T-helper 1 cell (primary cell): ENCODE data around the gene TBPL2.
A peak's percentile ranks its signal among the peaks of the same experiment; 100 is the strongest.
"Not testable (repeated sequence)": the region's sequence is repeated elsewhere in the genome, so short reads cannot be mapped to it uniquely, and the experiment has no call there.

Source experiments
- DNase-seq, 5 donors: peaks; one replicate each; pipeline ENCODE4 v3.0.0-alpha.2; 2012 to 2020
- total RNA-seq, 4 donors: gene quantifications; one replicate each; lab custom pipeline; 2026; lab: John Stamatoyannopoulos, UW

Gene TBPL2
- total RNA-seq = 0 to 0.12 (median 0) reads per million in 4 donors

DNA sequence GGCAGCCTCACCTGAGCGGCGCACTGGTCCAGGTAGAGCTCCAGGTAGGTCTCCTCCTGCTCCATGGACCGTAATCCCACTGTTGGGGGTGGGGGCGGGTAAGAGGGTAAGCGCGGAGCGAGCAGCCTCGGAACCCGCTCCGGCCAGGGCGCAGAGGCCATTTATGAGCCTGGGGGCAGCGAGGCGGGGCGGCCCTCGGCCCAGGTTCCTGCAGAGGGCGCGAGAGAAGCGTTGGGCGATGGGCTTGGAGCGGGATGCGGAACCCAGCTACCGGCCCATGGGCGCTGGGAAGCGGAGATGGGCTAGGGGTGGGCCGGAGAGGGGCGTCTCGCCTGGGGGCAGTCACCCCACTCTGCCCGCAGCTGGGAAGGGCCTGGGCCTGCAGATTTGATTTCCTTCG is at the start of gene TBPL2:
Gene TBPL2 (minus strand): TSS at position 232 of the 400 bp plus-strand sequence. CDS start 167 bp downstream, at position 65.
- no peak for DNase-seq

- no peak for DNase-seq
Observed at GRCh38 chr14:55488204-55488603, 47.8 kb upstream of the TBPL2 start.

- no peak for DNase-seq
Observed at GRCh38 chr14:55482936-55483605, 42.7 kb upstream of the TBPL2 start.

DNA sequence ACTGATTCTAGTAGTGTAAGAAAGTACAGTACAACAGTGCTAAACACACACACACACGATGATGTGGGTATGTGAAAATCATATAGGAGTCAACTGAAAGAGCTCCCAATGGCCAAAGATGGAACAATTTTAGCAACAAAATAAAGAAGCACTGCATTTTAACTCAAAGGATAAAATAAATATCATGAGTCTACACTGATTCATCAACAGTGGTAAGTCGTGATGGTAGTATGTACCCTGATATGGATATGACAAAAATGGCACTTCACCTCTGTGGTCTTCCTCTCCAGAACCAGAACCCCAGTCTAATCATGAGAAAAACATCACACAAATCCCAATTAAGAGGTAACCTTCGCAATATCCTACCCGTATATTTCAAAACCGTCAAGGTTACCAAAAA is 41.4 kb upstream of the TBPL2 start:
- DNase-seq = no peak

DNA sequence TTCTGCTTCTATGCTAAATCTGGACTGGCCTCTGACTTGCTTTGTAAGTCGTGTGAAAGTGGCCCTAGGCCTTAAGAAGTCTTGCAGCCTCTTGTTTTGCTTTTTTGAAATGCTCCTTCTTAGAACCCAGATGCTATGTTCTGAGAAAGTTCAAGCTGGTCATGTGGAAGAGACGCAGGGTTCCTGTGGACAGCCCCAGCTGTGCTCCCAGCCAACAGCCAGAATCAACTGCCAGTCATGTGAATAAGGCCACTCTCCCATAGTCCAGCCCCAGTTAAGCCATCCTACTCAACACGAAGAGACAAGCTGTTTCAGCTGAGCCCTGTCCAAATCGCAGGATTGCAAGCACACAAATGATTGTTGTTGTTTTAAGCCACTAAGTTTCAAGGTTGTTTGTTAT is 37.3 kb upstream of the TBPL2 start:
- no peak for DNase-seq

DNA sequence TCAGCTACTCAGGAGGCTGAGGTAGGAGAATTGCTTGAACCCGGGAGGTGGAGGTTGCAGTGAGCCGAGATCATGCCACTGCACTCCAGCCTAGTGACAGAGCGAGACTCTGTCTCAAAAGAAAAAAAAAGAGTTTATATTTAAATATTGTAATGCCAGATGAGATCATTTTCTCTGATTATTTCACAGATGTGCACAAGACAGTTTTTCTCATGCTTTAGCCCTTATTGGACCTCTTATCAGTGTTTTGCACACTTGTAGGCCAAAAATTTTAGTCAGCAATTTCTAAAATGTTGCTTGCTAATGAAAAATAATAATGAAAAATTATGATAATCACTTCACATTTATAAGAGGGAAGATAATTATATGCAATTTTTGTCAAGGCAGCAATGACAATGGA is 36.0 kb upstream of the TBPL2 start:
- not testable (repeated sequence) for DNase-seq

DNA sequence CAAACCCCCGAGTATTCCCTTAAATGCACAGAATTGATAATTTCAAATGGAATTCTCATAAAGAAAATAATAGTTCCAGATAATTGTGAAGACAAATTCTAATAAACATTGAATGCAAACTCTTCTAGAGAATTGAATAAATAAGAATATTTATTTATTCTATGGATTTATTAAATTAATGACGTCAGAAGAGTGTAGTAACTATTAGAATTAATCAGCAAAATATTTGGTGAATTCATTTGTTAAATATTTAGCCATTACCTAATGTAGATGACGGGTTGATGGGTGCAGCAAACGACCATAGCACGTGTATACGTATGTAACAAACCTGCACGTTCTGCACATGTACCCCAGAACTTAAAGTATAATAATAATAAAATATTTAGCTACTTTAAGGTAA is 33.4 kb upstream of the TBPL2 start:
- no peak for DNase-seq

DNA sequence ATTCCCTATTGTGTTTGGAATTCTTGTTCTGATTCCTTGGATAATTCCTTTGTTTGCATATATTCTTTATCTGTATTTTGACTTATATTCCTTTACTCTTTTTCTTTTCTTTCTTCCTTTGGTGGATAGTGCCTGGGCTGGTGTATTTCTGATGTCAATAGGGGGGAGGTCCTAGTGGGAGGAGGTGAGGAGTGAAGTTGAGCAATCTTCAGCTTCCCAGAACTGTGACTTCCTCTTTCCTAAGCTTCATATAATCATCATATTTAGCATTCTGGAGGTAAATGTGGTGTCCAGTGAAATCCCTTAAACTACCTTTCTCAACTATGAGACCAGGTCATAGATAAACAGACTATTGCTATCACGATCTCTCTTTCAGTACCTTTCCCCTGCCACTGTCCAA is 29.6 kb upstream of the TBPL2 start:
- no peak for DNase-seq

- no peak for DNase-seq
Observed at GRCh38 chr14:55467307-55467706, 26.9 kb upstream of the TBPL2 start.

DNA sequence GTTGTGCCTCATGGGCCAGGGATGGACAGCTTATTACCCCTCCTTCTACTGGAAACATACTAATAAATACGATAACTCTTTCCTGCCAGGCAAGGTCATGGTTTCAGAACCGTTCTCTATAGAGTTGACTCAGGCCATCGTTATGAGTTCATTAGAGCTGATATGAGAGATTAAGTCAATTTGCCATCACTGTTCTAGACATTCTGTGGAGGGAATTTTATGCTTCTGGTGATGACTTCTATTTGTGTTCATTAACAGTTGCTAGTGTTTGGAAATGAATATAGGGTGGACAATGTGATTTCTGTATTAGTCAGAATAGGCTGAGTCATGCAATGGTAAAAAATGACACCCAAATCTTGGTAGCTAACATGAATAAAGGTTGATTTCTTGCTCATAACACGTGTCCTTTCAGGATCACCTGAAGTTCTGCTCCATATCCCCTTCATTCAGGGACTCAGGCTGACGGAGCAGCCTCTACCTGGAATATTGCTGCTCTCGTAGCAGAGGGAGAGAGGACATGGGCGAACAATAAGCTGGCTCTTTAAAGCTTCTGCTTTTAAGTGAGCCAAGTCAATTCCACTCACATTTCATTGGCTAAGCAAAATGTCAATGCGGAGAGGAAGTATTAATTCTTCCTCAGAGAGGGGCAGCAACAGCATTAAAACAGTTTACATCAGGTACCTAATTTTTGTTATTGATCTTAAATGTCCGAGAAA is 18.5 kb upstream of the TBPL2 start:
- peak in 1 of 5 donors; percentile 60 for DNase-seq

DNA sequence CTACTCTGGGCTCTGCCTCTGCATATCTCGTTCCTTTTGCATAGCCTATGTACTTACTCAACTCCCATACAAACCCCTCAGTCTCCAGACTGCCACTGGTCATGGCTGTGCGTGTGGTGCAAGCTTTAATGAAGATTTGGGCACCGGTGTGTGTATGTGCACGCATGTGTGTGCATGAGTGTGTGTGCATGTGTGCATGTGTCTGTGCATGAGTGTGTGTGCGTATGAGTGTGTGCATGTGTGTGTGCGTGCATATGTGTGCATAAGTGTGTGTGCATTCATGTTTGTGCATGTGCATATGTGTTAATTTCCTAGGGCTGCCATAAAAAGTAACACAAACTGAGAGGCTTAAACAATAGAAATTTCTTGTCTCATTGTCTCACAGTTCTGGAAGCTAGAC is 17.1 kb upstream of the TBPL2 start:
- no peak for DNase-seq

DNA sequence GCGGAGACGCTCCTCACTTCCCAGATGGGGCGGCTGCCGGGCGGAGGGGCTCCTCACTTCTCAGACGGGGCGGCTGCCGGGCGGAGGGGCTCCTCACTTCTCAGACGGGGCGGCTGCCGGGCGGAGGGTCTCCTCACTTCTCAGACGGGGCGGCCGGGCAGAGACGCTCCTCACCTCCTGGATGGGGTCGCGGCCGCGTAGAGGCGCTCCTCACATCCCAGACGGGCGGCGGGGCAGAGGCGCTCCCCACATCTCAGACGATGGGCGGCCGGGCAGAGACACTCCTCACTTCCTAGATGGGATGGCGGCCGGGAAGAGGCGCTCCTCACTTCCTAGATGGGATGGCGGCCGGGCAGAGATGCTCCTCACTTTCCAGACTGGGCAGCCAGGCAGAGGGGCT is 16.0 kb upstream of the TBPL2 start:
- DNase-seq = not testable (repeated sequence)

- DNase-seq = no peak
Observed at GRCh38 chr14:55454264-55455002, 14.0 kb upstream of the TBPL2 start.

- no peak for DNase-seq
Observed at GRCh38 chr14:55451950-55452349, 11.5 kb upstream of the TBPL2 start.

- DNase-seq = no peak
Observed at GRCh38 chr14:55451398-55451797, 11.0 kb upstream of the TBPL2 start.

DNA sequence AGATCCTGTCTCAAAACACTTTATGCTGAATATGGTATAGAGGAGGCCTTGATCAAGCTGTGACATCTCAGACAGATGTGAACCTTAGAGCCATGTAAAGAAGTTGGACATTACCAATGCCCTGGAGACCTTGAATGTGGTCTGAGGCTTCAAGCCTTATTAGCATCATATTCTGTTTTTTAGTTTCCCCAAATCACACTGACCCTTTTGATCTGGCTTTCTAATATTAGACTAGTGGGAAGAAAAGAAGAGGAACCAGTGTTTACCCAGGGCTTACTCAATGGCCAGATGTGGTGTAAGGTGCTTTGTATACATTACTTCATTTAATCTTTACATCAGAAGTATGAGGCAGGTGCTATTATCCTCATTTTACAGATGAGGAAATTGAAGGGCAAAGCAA is 10.6 kb upstream of the TBPL2 start:
- no peak for DNase-seq

DNA sequence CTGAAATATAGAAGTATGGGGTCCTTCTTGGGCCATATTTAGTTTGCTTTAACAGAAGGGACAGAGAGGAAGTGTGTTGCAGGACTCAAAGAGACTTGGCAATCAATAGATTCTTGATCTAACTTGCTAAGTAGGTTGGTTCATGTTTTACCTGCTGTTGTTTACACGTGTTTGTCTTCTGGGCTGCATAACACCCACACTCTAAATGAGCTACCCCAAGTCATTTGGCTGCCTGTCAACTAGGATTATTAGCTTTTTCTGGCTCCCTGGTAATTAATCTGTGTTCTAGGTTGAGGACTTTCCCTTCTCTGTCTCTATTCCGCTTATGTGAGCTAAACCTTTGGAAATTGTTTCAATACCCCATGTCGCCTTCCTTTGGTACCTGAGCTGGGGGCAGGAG is 10.1 kb upstream of the TBPL2 start:
- no peak for DNase-seq

- no peak for DNase-seq
Observed at GRCh38 chr14:55450124-55450523, 9.7 kb upstream of the TBPL2 start.

GRCh38 chr14:55449116-55449515 is 8.7 kb upstream of the TBPL2 start:
- DNase-seq = no peak

DNA sequence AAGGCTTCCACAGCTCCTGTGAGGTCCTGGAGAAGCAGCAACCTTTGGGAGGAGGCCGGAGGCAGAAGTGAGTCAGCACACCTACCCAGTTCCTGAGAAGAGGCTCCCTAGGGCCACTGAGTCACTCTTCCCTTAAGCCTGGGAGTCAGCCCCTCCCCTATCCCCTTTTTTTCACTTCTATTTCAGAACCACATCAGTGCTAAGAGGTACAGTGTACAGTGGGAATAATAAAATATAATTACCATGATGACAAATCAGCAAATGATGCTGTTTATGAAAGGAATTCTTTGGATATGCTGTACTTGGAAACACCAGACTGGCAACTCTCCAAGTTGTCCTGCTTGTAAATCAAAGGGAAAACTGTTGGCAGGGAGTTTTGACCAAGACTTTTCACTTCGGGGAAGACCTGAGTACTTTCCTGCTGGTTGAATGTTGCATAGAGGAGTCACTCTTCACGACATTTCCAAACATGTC is 7.8 kb upstream of the TBPL2 start:
- no peak for DNase-seq

DNA sequence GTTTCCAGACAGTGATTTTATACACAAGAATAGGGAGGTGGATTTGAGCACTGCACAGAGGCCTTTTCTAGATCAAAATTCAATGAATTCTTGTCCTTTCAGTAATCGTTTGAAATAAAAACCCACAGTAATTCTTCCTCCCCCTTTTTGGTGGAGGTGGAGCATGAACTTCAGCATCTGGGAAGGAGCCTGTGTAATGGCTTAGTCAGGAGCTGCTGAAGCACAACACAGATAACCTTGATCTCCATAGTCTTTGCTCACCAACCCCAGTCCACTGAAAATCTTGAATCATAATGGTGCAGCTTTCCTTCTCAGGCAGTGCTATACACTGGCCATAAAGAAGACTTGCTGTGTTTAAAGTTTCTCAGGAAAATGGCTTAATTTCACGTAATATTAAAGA is 6.4 kb upstream of the TBPL2 start:
- DNase-seq = no peak

- DNase-seq = peak in 4 of 5 donors; percentile 26 to 55 (median 42)
Observed at GRCh38 chr14:55446127-55446736, 5.8 kb upstream of the TBPL2 start.

GRCh38 chr14:55441286-55441685 is 870 bp upstream of the TBPL2 start:
- DNase-seq = no peak
